Coronary artery (tissue), 2 donors: Measurements from ENCODE around the gene LDLRAD4.

ENCODE experiments used
- DNase-seq: peaks from one replicate; pipeline ENCODE4 v3.0.0-alpha.2; 2017; ENCODE audit warnings: low spot score
- H3K27ac ChIP-seq, 2 donors: fragments of 200-600 bp; sonication (generic); one replicate each; pipeline ENCODE4 v1.5.1; 2016 to 2019
- H3K4me3 ChIP-seq: fragments of 200-600 bp; sonication (generic); 2 replicates; pipeline ENCODE4 v1.5.1; 2016; ENCODE audit warnings: mild to moderate bottlenecking, moderate library complexity
- CTCF ChIP-seq: fragments of 200-600 bp; sonication (generic); IDR thresholded peaks from one replicate; pipeline ENCODE4 v1.5.1; 2019; ENCODE audit warnings: antibody characterized with exemption

LDLRAD4 gene

GRCh38 chr18:13276530-13277520, 58.3 kb downstream of the LDLRAD4 start:
- peak; percentile 71 for DNase-seq
- peak overlapping the region in 1 of 2 donors; percentile 20 for H3K27ac ChIP-seq
- TF ChIP-seq CTCF: no peak
- H3K4me3 ChIP-seq: no peak overlapping the region

- no peak for TF ChIP-seq CTCF
- Histone ChIP-seq H3K27ac (no peak overlapping the region), H3K4me3 (no peak overlapping the region)
- DNase-seq: no peak
These were observed 59.6 kb downstream of the LDLRAD4 start for GRCh38 chr18:13278062-13278630.

- H3K27ac ChIP-seq: no peak overlapping the region
- DNase-seq: no peak
- no peak for TF ChIP-seq CTCF
- H3K4me3 ChIP-seq: no peak overlapping the region
These were observed 60.9 kb downstream of the LDLRAD4 start for GRCh38 chr18:13279181-13280069.

GRCh38 chr18:13280070-13280795, 61.7 kb downstream of the LDLRAD4 start:
- TF ChIP-seq CTCF: no peak
- no peak overlapping the region for H3K4me3 ChIP-seq
- no peak overlapping the region for H3K27ac ChIP-seq
- DNase-seq: no peak

- peak; percentile 52 for DNase-seq
These were observed 62.8 kb downstream of the LDLRAD4 start for GRCh38 chr18:13281406-13281805.

More at GRCh38 chr18:13281406-13281805, 62.8 kb downstream of the LDLRAD4 start:
- no peak for TF ChIP-seq CTCF
- H3K27ac ChIP-seq: no peak overlapping the region
- no peak overlapping the region for H3K4me3 ChIP-seq
